HEK293 (cell line): Measurements from ENCODE around the gene HAUS5.

ENCODE experiments used
- EGR2 ChIP-seq: fragments of 450-650 bp; formaldehyde crosslinking; IDR thresholded peaks from 2 replicates; pipeline ENCODE4 v1.5.1; 2016; ENCODE audit warnings: low read depth, missing biosample characterization, missing genetic modification characterization
- GFI1B ChIP-seq: fragments of 450-650 bp; formaldehyde crosslinking; IDR thresholded peaks from 2 replicates; pipeline ENCODE4 v1.5.1; 2016; ENCODE audit warnings: missing biosample characterization, missing genetic modification characterization
- HOXC10 ChIP-seq: sonication (generic); formaldehyde crosslinking; IDR thresholded peaks from 2 replicates; pipeline ENCODE4 v1.8.1; 2023; ENCODE audit warnings: mild to moderate bottlenecking, missing genetic modification reagents
- KLF16 ChIP-seq: fragments of 450-650 bp; formaldehyde crosslinking; IDR thresholded peaks from 2 replicates; pipeline ENCODE4 v1.5.1; 2017; ENCODE audit warnings: missing biosample characterization, missing genetic modification characterization
- MEIS1 ChIP-seq: sonication (generic); formaldehyde crosslinking; IDR thresholded peaks from 2 replicates; pipeline ENCODE4 v1.8.1; 2022; ENCODE audit warnings: missing genetic modification reagents, mild to moderate bottlenecking, borderline replicate concordance
- RBAK ChIP-seq: fragments of 450-650 bp; formaldehyde crosslinking; IDR thresholded peaks from 2 replicates; pipeline ENCODE4 v1.5.1; 2016; ENCODE audit warnings: missing biosample characterization, missing genetic modification characterization
- WT1 ChIP-seq: fragments of 450-650 bp; formaldehyde crosslinking; IDR thresholded peaks from 2 replicates; pipeline ENCODE4 v1.5.1; 2016; ENCODE audit warnings: missing biosample characterization, missing genetic modification characterization
- ZBTB7A ChIP-seq: fragments of 450-650 bp; formaldehyde crosslinking; IDR thresholded peaks from 2 replicates; pipeline ENCODE4 v1.5.1; 2016; ENCODE audit warnings: low read depth, missing biosample characterization, missing genetic modification characterization
- ZNF138 ChIP-seq: fragments of 450-650 bp; formaldehyde crosslinking; IDR thresholded peaks from 2 replicates; pipeline ENCODE4 v1.5.1; 2016; ENCODE audit warnings: missing biosample characterization, missing genetic modification characterization, borderline replicate concordance
- ZNF146 ChIP-seq: fragments of 450-650 bp; formaldehyde crosslinking; IDR thresholded peaks from 2 replicates; pipeline ENCODE4 v1.5.1; 2016; ENCODE audit warnings: missing biosample characterization, missing genetic modification characterization
- ZNF169 ChIP-seq: fragments of 450-650 bp; formaldehyde crosslinking; IDR thresholded peaks from 2 replicates; pipeline ENCODE4 v1.5.1; 2016; ENCODE audit warnings: missing biosample characterization, missing genetic modification characterization
- ZNF223 ChIP-seq: fragments of 450-650 bp; formaldehyde crosslinking; IDR thresholded peaks from 2 replicates; pipeline ENCODE4 v1.5.1; 2016; ENCODE audit warnings: missing biosample characterization, missing genetic modification characterization
- ZNF37A ChIP-seq: fragments of 450-650 bp; IDR thresholded peaks from 2 replicates; pipeline ENCODE4 v1.5.1; 2018; ENCODE audit warnings: missing biosample characterization, missing genetic modification characterization
- ZNF433 ChIP-seq: fragments of 450-650 bp; formaldehyde crosslinking; IDR thresholded peaks from 2 replicates; pipeline ENCODE4 v1.5.1; 2016; ENCODE audit warnings: missing biosample characterization, missing genetic modification characterization, low read depth
- ZNF529 ChIP-seq: fragments of 450-650 bp; formaldehyde crosslinking; IDR thresholded peaks from 2 replicates; pipeline ENCODE4 v1.5.1; 2017; ENCODE audit warnings: missing genetic modification characterization, missing biosample characterization; ENCODE audit not compliant: insufficient replicate concordance
- ZNF645 ChIP-seq: fragments of 450-650 bp; formaldehyde crosslinking; IDR thresholded peaks from 2 replicates; pipeline ENCODE4; 2016; ENCODE audit warnings: missing biosample characterization, missing genetic modification characterization
- ZNF76 ChIP-seq: fragments of 450-650 bp; formaldehyde crosslinking; IDR thresholded peaks from 2 replicates; pipeline ENCODE4; 2016; ENCODE audit warnings: low read depth, missing biosample characterization, missing genetic modification characterization, borderline replicate concordance
- ZNF768 ChIP-seq: fragments of 450-650 bp; formaldehyde crosslinking; IDR thresholded peaks from 2 replicates; pipeline ENCODE4 v1.5.1; 2018; ENCODE audit warnings: missing biosample characterization, mild to moderate bottlenecking, missing genetic modification characterization
- ZNF843 ChIP-seq: fragments of 450-650 bp; formaldehyde crosslinking; IDR thresholded peaks from 2 replicates; pipeline ENCODE4 v1.5.1; 2016; ENCODE audit warnings: missing biosample characterization, missing genetic modification characterization
- TF ChIP-seq, protein P1 (sequence below): IDR thresholded peaks from 2 replicates; pipeline ENCODE4 v1.6.1; 2011; ENCODE audit warnings: mild to moderate bottlenecking, low read depth, low read length, borderline replicate concordance
- TF ChIP-seq, protein P2 (sequence below): fragments of 450-650 bp; formaldehyde crosslinking; IDR thresholded peaks from 2 replicates; pipeline ENCODE4 v1.5.1; 2016; ENCODE audit warnings: missing biosample characterization, missing genetic modification characterization
- TF ChIP-seq, protein P3 (sequence below): fragments of 450-650 bp; formaldehyde crosslinking; IDR thresholded peaks from 2 replicates; pipeline ENCODE4 v1.5.1; 2016; ENCODE audit warnings: missing biosample characterization, missing genetic modification characterization, borderline replicate concordance
- TF ChIP-seq, protein P4 (sequence below): fragments of 450-650 bp; formaldehyde crosslinking; IDR thresholded peaks from 2 replicates; pipeline ENCODE4 v1.5.1; 2016; ENCODE audit warnings: missing biosample characterization, missing genetic modification characterization
- TF ChIP-seq, protein P5 (sequence below): fragments of 450-650 bp; formaldehyde crosslinking; IDR thresholded peaks from 2 replicates; pipeline ENCODE4 v1.5.1; 2016; ENCODE audit warnings: missing biosample characterization, missing genetic modification characterization
- TF ChIP-seq, protein P6 (sequence below): fragments of 450-650 bp; formaldehyde crosslinking; IDR thresholded peaks from 2 replicates; pipeline ENCODE4 v1.5.1; 2016; ENCODE audit warnings: missing biosample characterization, missing genetic modification characterization

HAUS5 gene

DNA sequence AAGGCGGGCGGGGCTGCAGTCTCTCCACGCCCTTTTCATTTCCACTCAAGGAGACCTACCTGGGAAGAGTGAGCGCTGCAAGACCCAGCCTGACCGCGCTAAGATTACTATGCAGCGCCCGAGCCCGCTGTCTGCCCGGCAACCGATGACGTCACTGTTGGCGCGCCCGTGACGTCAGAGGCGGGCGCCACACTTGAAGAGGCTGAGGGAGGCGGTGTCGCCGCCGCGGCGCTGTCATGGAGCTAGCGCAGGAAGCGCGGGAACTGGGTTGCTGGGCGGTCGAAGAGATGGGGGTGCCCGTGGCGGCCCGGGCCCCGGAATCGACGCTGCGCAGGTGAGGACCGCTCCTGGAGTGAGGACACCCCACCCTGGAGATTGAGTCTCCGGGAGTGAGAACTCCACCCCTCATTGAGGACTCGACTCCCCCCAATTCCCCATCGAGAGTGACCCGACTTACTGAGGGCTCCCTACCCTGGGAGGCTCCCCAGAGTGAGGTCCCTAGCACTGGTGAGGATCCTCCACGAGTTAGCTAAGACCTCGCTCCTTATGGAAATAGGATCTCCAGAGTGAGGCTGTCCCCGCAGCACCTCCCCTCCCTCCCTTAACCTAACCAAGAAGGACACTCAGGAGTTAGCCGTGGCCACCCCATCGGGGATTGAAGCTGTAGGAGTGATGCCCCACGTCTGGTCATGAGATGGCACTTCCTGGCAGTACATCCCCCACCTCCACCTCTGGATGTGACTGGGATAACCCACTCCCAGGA is at the start of gene HAUS5 (continued):
- TF ChIP-seq RBAK (tag by site-specific recombination) (no peak), ZNF843 (tag by site-specific recombination) (peak; percentile 68; the same call in 1 of the 2 replicates), KLF16 (peak; percentile 96), MEIS1 (CRISPR knock-in tag) (no peak), ZNF433 (no peak), ZNF146 (peak; percentile 68; the same call in 1 of the 2 replicates), ZNF645 (tag by site-specific recombination) (no peak), ZNF529 (no peak), WT1 (tag by site-specific recombination) (peak; percentile 62; the same call in 1 of the 2 replicates), ZNF138 (tag by site-specific recombination) (0 out of 2 replicates have a peak, but pooled peaks have one; percentile 30), HOXC10 (CRISPR knock-in tag) (no peak), ZNF768 (tag by site-specific recombination) (no peak), ZNF169 (tag by site-specific recombination) (peak; percentile 81; the same call in 1 of the 2 replicates), GFI1B (tag by site-specific recombination) (no peak; the same call in 1 of the 2 replicates), ZBTB7A (tag by site-specific recombination) (peak; percentile 91; the same call in 1 of the 2 replicates), EGR2 (no peak; the same call in 1 of the 2 replicates), ZNF37A (tag by site-specific recombination) (no peak), ZNF76 (tag by site-specific recombination) (peak; percentile 88), ZNF223 (tag by site-specific recombination) (no peak)
- TF ChIP-seq, protein P1, sequence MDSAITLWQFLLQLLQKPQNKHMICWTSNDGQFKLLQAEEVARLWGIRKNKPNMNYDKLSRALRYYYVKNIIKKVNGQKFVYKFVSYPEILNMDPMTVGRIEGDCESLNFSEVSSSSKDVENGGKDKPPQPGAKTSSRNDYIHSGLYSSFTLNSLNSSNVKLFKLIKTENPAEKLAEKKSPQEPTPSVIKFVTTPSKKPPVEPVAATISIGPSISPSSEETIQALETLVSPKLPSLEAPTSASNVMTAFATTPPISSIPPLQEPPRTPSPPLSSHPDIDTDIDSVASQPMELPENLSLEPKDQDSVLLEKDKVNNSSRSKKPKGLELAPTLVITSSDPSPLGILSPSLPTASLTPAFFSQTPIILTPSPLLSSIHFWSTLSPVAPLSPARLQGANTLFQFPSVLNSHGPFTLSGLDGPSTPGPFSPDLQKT: no peak
- TF ChIP-seq, protein P2, sequence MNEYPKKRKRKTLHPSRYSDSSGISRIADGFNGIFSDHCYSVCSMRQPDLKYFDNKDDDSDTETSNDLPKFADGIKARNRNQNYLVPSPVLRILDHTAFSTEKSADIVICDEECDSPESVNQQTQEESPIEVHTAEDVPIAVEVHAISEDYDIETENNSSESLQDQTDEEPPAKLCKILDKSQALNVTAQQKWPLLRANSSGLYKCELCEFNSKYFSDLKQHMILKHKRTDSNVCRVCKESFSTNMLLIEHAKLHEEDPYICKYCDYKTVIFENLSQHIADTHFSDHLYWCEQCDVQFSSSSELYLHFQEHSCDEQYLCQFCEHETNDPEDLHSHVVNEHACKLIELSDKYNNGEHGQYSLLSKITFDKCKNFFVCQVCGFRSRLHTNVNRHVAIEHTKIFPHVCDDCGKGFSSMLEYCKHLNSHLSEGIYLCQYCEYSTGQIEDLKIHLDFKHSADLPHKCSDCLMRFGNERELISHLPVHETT (tag by site-specific recombination): peak; percentile 93
- TF ChIP-seq, protein P3, sequence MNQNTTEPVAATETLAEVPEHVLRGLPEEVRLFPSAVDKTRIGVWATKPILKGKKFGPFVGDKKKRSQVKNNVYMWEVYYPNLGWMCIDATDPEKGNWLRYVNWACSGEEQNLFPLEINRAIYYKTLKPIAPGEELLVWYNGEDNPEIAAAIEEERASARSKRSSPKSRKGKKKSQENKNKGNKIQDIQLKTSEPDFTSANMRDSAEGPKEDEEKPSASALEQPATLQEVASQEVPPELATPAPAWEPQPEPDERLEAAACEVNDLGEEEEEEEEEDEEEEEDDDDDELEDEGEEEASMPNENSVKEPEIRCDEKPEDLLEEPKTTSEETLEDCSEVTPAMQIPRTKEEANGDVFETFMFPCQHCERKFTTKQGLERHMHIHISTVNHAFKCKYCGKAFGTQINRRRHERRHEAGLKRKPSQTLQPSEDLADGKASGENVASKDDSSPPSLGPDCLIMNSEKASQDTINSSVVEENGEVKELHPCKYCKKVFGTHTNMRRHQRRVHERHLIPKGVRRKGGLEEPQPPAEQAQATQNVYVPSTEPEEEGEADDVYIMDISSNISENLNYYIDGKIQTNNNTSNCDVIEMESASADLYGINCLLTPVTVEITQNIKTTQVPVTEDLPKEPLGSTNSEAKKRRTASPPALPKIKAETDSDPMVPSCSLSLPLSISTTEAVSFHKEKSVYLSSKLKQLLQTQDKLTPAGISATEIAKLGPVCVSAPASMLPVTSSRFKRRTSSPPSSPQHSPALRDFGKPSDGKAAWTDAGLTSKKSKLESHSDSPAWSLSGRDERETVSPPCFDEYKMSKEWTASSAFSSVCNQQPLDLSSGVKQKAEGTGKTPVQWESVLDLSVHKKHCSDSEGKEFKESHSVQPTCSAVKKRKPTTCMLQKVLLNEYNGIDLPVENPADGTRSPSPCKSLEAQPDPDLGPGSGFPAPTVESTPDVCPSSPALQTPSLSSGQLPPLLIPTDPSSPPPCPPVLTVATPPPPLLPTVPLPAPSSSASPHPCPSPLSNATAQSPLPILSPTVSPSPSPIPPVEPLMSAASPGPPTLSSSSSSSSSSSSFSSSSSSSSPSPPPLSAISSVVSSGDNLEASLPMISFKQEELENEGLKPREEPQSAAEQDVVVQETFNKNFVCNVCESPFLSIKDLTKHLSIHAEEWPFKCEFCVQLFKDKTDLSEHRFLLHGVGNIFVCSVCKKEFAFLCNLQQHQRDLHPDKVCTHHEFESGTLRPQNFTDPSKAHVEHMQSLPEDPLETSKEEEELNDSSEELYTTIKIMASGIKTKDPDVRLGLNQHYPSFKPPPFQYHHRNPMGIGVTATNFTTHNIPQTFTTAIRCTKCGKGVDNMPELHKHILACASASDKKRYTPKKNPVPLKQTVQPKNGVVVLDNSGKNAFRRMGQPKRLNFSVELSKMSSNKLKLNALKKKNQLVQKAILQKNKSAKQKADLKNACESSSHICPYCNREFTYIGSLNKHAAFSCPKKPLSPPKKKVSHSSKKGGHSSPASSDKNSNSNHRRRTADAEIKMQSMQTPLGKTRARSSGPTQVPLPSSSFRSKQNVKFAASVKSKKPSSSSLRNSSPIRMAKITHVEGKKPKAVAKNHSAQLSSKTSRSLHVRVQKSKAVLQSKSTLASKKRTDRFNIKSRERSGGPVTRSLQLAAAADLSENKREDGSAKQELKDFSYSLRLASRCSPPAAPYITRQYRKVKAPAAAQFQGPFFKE (tag by site-specific recombination): no peak
- TF ChIP-seq, protein P4, sequence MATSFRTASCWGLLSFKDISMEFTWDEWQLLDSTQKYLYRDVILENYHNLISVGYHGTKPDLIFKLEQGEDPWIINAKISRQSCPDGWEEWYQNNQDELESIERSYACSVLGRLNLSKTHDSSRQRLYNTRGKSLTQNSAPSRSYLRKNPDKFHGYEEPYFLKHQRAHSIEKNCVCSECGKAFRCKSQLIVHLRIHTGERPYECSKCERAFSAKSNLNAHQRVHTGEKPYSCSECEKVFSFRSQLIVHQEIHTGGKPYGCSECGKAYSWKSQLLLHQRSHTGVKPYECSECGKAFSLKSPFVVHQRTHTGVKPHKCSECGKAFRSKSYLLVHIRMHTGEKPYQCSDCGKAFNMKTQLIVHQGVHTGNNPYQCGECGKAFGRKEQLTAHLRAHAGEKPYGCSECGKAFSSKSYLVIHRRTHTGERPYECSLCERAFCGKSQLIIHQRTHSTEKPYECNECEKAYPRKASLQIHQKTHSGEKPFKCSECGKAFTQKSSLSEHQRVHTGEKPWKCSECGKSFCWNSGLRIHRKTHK (tag by site-specific recombination): no peak
- TF ChIP-seq, protein P5, sequence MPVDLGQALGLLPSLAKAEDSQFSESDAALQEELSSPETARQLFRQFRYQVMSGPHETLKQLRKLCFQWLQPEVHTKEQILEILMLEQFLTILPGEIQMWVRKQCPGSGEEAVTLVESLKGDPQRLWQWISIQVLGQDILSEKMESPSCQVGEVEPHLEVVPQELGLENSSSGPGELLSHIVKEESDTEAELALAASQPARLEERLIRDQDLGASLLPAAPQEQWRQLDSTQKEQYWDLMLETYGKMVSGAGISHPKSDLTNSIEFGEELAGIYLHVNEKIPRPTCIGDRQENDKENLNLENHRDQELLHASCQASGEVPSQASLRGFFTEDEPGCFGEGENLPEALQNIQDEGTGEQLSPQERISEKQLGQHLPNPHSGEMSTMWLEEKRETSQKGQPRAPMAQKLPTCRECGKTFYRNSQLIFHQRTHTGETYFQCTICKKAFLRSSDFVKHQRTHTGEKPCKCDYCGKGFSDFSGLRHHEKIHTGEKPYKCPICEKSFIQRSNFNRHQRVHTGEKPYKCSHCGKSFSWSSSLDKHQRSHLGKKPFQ: no peak; the same call in 1 of the 2 replicates
- TF ChIP-seq, protein P6, sequence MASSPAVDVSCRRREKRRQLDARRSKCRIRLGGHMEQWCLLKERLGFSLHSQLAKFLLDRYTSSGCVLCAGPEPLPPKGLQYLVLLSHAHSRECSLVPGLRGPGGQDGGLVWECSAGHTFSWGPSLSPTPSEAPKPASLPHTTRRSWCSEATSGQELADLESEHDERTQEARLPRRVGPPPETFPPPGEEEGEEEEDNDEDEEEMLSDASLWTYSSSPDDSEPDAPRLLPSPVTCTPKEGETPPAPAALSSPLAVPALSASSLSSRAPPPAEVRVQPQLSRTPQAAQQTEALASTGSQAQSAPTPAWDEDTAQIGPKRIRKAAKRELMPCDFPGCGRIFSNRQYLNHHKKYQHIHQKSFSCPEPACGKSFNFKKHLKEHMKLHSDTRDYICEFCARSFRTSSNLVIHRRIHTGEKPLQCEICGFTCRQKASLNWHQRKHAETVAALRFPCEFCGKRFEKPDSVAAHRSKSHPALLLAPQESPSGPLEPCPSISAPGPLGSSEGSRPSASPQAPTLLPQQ: peak; percentile 91
